Measurements from ENCODE around the gene MARCKS. TPM values are rescaled to one million over a fixed set of nuclear protein-coding genes. Genes with fewer than 3 reads are reported as not detected.
A peak's percentile ranks its signal among the peaks of the same experiment; 100 is the strongest.

Gene MARCKS
- total and polyA plus RNA-seq, 2 of the 13 experiments (the other 11 are each of a cell fraction or from before 2014, with no cell fraction given): 30.5 to 39.5 TPM

- TF ChIP-seq KIAA2018 (CRISPR knock-in tag; IDR thresholded peaks at IDR 0.05; ENCODE audit: borderline replicate concordance) (no peak), ATF2 (CRISPR knock-in tag; IDR thresholded peaks at IDR 0.05) (no peak), ELF1 (CRISPR knock-in tag; IDR thresholded peaks at IDR 0.05) (no peak), ZNF10 (CRISPR knock-in tag; IDR thresholded peaks at IDR 0.05; ENCODE audit: borderline replicate concordance, low read depth) (no peak), TEF (CRISPR knock-in tag; IDR thresholded peaks at IDR 0.05) (0 out of 2 replicates have a peak, but pooled peaks have one; percentile 31), ZNF558 (CRISPR knock-in tag; IDR thresholded peaks at IDR 0.05; ENCODE audit: borderline replicate concordance) (peak; percentile 82; the same call in 1 of the 2 replicates), HOXA7 (CRISPR knock-in tag; IDR thresholded peaks at IDR 0.05) (no peak), SNAPC4 (CRISPR knock-in tag; IDR thresholded peaks at IDR 0.05) (0 out of 2 replicates have a peak, but pooled peaks have one; percentile 32), TCF7L2 (IDR thresholded peaks at IDR 0.05; ENCODE audit: low read depth, low read length) (no peak), KAT7 (CRISPR knock-in tag; IDR thresholded peaks at IDR 0.05; ENCODE audit: borderline replicate concordance) (no peak), HIVEP1 (CRISPR knock-in tag; IDR thresholded peaks at IDR 0.05) (peak; percentile 48; the same call in 1 of the 2 replicates), KLF16 (CRISPR knock-in tag; IDR thresholded peaks at IDR 0.05) (peak in 1 of 2 experiments; percentile 74; a peak in 2 of 4 replicates)
These were observed 1.6 kb downstream of the MARCKS start (continued) for GRCh38 chr6:113858480-113859348.
